Measurements from ENCODE around the gene ATP11C.
"Not testable (repeated sequence)": the region's sequence is repeated elsewhere in the genome, so short reads cannot be mapped to it uniquely, and the experiment has no call there.

The ATP11C gene

DNA sequence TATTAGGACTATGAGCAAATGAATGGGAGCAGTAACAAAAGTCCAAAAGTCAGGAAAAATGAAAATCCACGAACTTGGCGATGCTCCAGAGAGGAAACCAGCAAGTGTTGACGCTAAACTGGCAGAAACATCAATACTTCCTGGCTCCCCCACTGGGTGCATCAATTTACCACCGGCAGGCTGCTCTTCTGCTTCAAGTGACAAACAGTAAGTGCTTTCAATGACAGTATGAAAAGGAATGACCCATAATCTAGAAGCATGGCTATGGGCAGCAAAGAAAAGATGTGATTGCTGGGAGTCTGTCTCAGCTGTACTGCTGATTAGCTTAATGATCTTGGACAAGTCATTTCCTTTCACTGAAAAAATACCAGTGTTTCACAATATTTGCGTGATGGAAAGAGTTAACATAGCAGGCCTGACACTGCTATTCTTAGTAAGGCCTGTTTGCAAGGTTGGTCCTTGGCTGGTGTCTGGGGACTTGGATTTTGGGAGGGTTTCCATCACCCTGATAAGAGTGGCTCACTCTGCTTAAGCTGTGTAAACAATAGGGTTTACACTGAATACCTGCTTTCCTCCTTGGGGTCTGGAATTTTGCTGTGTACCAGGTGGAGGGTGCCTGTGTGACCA lies 8.7 kb downstream of the ATP11C start:
- DNase-seq = no peak

DNA sequence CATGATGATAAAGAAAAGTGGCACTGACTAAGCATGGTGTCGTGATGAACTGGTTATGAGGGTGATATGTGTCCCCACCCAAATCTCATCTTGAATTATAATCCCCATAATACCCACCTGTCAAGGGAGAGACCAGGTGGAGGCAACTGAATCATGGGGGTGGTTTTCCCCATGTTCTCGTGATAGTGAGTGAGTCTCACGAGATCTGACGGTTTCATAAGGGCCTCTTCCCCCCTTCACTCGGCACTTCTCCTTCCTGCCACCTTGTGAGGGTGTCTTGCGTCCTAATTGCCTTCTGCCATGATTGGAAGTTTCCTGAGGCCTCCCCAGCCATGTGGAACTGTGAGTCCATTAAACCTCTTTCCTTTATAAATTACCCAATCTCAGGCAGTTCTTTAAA lies 11.7 kb downstream of the ATP11C start:
- not testable (repeated sequence) for DNase-seq

DNA sequence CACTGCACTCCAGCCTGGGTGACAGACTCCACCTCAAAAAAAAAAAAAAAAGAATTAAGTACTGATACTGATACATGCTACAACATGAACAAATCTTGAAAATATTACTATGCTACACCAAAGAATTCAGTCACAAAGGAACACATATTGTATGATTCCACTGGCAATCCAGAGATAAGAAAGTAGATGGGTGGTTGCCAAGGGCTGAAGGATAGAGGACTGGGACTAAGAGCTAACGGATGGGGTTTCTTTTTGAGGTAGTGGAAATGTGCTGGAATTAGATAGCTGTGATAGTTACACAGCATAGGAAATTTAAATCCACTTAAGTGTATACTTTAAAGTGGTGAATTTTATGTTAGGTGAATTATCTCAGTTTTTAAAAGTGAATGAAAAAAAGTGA lies 12.5 kb downstream of the ATP11C start:
- no peak for DNase-seq

DNA sequence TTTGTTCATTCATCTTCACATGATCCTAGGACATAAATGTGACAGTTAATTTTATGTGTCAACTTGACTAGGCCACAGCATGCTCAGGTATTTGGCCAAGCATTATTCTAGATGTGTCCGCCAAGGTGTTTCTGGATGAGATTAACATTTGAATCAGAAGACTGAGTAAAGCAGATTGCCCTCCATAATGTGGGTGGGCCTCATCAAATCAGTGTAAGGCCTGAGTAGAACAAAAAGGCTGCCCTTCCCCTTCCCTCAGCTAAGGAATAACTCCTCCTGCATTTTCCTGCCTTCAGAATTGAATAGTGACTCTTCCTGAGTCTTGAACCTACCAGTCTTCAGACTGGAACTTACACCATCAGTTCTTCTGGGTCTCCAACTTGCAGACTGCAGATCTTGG lies 18.4 kb downstream of the ATP11C start:
- no peak for DNase-seq

DNA sequence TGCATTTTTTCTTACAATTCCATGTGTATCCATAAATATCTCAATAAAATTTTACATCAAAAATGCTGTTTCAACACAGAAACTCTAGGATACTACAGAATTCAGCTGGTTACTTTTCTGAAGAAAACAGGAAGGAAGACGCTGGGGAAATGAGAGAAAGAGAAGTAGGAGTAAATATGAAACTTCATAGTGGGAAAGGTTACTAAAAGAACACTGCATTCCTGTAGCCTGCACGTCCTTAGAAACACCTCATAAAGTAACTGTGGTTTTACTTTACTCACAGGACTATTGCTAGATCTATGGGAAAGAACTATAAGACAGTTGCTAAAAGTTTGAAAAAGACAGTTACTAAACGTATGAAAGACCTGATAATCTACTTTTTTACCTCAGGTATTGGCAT lies 23.1 kb downstream of the ATP11C start:
- no peak for DNase-seq

DNA sequence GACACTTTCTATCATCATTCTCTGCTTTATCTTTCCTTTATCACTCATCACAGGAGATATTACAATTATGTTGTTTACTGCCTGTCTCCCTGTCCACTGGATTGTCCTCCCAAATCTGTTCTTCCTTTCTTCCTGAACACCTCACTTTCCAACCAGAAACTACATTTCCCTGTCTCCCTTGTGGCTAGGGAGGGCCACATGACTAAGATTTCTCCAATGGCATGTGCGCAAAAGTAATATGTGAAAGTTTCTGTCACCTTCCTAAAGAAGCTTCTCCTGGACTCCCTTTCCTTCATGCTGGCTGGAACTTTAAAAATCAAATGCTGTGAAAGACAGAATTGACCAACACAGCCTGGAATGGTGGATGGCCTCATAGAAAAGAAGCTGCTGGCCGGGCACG lies 25.8 kb downstream of the ATP11C start:
- no peak for DNase-seq

DNA sequence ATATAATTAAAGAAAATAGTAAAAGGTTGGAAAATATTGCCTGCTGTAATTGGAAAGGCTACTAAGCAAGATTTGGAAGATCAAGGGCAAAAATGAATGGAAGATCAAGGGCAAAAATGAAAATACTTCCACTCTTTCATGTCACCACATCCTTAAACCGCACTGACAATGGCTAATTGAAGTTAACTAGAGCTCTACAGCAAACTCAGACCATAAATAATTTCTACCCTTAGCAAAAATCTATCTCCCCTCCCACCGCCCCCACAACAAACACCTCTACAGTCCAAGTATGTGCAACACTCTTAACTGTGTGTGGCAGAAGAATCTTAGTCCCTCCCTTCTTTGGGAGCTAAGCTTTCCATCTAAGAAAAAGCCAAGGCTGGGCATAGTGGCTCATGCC lies 27.1 kb downstream of the ATP11C start:
- DNase-seq = no peak

DNA sequence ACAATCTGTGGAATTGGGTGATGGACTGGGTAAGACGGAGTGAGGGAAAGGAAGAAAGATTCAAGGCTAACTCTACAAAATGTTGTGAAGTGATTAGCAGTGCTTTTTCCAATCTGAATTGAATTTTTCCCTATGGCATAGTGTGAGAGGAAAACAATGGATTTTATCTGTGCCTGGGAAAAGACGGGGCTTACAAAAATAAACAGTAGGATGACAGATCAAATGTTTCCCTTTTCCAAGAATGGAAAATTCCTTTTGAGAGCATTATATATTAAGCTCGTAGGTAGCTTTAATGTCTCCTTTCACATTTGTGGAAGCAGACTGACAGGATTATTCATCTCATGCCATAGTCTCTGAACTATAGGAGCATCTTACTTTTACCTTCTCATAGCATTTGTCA lies 27.8 kb downstream of the ATP11C start:
- no peak for DNase-seq

DNA sequence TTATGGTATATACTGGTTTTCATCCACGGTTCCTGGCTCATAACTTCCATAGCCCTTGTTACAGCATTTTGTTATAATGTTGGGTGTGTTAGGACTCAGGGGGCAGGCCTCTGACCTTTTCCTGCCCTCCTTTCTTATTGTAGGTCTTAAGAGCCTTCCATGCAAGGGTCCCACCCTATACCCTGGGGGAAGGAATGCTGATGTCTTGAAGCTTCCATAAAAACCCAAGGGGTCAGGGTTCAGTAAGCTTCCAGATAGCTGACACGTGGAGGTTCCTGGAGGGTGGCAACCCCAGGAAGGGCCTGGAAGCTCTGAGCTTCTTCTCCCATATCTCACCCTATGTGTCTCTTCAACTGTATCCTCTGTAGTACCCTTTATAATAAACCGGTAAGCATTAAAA lies 29.6 kb downstream of the ATP11C start:
- DNase-seq = no peak

DNA sequence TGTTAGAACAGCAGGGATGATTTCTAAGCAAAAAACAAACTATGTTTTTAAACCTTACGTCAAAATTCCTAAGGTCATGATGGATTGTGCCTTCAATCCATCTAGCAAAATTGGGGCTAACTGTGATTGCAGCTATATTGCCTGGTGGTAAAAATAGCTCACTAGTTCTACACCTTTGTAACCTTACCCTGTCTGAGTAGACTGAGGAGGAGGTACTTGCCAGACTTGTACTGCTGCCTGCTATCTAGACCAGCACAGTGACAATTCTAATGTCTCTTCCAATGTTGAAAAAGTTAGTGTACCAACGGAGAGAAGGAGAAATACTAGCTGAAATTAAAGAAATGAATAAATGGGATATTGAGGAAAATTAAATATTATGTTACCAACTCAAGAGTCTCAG lies 30.3 kb downstream of the ATP11C start:
- no peak for DNase-seq

DNA sequence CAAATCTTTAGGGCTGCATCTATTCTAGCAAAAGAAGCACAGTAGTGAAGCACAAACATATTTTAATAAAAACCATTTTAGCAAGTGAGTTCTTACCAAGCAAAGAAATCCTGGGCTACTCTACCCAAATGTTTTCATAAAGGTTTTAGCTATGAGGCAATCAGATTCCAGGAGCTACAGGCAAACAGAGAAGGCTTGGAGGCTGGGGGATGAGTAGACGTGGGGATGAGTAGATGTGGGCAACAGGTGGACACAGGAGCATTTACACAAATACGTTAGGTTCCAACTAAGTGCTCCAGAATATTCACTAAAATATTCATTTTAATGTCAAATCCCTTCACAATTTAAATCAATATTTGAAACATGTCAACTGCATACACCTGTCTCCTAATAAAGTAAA lies 34.5 kb downstream of the ATP11C start:
- DNase-seq = no peak

DNA sequence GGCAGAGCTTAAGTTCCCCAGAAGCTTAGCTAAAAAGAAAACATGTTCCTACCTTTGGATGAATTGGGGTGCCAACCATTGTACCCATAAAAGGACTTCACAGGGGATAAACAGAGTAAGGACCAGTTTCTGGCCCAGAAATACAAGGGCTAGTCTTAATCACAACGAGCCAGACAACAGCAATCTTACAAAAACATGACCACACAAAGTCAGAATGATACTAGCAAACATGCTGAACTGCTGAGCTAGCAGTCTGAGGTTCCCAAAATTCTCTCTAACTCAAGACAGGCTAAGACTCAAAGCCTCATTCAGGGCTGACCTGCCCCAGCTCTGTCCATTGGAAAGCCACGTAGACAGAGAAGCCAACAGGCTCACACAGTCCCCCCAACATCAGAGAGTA lies 40.3 kb downstream of the ATP11C start:
- DNase-seq = no peak

DNA sequence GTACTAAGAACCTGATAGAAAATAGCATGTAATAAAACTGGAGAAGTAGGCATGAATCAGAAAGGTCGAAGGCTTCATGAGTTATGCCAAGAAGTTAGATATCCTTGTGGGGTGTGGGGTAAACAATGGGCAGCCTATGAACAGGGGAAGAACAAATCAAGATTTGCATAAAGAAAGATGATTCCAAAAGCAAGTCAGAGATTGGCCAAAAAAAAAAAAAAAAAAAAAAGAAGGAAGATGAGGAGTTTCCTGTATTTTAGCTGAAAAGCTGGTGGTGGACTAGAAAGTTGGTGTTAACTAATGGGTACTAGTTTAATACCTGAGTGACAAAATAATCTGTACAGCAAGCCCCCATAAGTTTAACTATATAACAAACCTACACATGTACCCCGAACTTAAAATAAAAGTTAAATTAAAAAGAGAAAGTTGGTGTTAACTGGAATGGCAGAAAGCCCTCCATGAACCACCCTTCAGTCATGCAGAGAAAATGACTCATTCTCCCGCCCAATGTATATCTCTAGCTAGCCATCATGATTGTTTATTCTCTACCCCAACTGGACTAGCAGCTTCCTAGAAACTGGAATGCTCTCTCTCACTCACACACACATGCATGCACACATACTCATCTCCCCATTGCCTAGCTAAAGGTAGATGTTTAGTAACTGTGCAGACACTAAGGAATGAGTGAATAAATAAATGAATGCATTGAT lies 41.7 kb downstream of the ATP11C start:
- DNase-seq = no peak

DNA sequence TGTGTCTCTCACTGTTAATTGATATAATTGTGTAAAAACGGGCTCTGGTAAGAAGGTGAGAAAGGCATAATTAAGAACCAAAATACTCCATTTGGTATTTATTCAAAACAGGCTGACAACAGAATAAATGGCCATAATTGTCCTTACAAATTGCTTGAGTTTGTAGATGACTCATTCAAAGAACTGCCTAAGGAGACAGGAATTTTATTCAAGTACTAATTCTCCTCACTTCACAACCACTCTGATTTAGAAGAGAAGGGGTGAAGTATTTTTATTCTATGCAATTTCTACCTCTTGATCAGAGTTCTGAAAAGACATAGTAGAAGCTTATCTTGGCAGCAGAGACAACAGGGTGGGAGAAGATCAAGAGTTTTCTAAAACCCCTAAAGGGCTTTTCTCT lies 43.1 kb downstream of the ATP11C start:
- no peak for DNase-seq

DNA sequence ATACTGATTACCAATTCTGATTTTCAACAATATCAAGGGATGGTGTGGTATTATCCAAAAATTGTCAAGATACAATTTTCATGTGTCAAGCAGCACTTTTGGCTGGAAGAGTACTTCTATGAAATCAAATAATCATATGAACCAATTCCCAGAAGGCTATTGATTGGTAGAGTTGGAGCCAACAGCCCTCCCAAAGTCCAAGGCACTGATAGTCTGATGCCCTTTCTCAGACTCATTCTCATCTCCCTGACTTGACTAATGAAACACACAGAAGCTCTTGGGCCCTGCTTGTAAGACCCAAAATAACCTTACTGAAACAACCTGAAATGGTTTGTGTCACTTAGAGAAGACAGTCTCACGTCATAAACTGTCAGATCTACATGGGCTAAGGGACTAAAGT lies 48.9 kb downstream of the ATP11C start:
- DNase-seq = no peak

DNA sequence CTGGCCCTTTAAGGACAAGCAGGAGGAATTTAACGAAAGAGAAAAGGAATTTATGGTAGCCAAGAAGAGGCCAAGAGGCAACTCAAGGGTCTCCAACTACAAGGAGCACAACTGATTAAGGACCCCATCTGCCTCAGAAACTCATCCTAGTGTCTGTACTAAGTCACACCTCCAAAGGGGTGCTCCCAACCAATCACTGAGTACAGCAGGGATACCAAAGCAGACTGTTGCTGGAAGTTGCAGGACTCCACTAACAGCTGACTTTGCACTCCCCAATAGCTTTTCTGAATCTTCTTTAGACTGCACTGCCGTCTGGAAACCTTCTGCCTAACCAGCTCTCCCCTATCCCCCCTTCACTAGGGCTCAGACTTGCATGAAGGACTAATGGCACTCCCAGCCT lies 50.6 kb downstream of the ATP11C start:
- DNase-seq = no peak

DNA sequence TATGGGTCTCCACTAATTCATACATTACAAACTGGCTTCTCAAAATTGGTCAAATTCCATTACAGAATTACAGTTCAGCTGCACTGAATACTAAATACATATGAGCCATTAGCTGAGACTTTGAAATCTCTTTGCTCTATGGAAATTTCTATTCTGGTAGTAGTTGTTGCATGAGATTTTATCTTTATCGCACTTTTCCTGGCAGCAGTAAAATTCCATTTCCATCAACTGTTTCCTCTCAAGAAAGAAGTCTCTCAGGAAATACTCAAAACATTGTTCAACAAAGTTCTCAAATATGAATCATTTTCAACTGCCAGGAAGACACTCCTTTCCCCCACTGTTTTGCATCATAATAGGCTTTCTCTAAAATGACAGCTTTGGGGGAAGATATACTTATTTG lies 51.3 kb downstream of the ATP11C start:
- DNase-seq = no peak

DNA sequence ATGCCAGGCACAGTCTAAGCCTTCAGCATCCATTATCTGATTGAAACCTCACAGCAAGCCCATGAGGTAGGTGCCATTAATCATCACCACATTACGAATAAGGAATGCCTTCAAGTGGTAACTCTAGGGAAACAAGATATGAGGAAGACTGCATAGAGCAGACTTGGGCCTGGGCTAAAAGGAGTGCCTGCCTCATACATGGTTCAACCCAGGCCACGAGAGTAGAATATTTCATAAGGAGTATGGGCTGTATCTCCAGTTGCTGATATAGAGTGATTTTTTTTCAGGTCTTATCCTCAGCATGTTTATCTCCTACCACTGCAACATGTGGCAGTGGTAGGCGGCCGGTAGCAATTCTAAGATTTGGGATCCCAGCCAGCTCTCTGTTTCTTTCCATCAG lies 51.7 kb downstream of the ATP11C start:
- no peak for DNase-seq

DNA sequence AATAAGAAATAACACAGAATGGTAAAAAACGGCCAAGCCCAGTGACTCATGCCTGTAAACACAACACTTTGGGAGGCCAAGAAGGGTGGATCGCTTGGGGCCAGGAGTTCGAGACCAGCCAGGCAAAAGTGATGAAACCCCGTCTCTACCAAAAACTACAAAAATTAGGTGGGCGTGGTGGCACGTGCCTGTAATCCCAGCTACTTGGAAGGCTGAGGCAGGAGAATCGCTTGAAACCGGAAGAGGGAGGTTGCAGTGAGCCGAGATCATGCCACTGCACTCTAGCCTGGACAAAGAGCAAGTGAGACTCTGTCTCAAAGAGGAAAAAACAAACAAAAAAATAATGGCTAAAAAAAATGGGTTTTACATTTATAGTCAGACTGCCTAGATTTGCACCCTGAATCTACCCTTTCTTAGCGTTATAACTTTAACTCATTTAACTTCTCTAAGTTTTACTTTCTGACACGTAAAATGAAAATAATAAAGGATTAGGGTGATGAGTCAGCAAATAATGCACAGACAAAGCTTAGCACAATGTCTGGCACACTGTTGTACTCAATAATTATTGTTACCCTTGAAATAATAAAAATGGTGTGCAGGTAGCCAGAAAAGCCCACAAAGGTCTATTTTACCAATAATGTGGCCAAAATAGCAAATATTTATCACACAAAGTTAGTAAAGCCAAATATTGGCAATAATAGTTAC lies 55.0 kb downstream of the ATP11C start:
- DNase-seq = no peak

DNA sequence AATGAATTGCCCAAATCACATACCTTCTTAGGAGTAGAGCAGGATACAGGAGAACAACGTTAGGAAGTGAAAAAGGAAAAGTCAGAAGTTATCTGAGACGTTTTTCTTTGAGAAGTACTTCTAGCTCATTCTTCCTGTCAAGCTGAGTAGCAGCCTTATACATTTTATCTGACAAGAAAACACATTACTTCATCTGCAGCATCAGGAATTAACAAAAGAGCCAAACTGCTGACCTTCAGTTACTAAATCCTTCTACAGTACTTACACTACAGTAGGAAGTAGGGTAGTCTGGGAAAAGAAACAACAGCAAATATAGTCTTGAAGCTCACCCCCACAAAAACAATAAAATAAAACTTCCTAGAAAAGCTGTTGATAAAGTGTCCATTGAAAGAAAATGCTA lies 57.0 kb downstream of the ATP11C start:
- no peak for DNase-seq

DNA sequence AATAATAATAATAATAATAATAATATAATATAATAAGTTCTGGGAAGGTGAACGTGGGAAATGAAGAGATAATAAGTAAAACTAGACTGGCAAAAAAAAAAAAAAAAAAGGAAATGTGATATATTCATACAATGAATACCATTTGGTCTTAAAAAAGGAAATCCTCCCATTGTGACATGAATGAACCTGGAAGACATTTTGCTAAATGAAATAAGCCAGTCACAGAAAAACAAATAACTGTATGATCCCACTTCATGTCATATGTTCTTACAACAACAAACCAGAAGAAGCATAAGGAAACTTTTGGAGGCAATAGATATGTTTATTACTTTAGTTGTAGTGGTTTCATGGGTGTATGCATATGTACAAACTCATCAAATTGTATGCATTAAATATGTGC lies 63.1 kb downstream of the ATP11C start:
- no peak for DNase-seq

DNA sequence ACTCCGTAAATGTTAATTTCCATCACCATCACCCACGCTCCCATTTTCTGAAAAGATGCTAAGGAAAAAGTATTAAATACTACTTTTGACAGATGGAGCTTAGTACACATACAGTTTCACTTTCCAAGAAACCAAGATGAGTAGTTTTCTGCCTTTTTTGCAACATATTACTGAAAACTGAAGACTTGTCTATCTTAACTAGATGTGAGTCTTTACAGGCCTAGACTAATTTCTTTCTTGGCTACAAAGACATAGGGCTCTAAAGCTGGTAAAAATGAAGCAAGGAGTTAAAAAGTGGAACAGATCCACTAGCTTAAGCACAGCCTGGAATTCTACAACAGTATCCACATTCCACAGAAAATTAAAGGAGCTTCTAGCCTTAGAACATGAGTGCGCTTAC lies 68.2 kb downstream of the ATP11C start:
- DNase-seq = no peak

DNA sequence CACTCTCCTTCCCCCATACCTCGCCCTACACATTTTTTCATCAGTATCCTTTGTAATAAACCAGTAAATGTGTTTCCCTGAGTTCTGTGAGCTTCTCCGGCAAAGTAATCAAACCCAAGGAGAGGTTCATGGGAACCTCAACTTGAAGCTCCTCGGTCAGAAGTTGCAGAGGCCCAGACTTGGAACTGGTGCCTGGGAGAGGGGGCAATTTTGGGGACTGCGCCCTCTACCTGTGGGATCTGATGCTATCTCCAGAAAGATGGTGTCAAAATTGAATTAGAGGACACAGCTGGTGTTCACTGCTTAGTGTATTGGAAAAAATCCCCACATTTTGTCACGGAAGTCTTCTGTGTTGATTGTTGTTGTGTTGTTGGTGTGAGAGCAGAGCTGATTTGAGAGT lies 70.6 kb downstream of the ATP11C start:
- DNase-seq = no peak

DNA sequence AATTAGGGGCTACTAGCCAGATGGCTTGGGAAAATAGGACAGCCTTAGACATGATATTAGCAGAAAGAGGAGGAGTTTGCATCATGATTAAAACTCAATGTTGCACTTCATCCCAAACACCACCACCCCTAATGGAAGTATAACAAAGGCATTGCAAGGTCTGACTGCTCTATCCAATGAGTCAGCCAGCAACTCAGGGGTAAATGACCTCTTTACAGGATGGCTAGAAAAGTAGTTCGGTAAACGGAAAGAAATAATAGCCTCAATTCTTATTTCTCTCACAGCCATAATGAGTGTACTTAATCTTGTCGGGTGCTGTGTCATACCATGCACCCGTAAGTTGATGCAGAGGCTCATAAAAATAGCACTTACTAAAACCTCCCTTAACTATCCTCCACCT lies 76.0 kb downstream of the ATP11C start:
- not testable (repeated sequence) for DNase-seq

DNA sequence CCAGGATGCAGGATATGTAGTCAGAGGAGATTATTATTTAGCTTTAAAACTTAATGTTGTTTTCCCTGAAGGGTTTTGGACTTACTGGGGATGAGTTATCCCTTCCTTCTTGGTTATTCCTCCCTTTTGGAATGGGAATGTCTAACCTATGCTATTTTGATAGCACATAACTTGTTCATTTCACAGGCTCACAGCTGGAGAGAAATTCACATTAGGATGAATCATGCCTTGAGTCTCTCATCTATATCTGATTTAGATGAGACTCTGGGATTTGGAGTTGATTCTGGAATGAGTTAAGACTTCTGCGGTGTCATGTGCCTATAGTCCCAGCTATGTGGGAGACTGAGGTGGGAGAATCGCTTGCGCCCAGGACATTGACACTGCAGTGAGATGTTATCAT lies 81.1 kb downstream of the ATP11C start:
- no peak for DNase-seq
